HepG2 (cell line): Measurements from ENCODE around the gene TMEM271. TPM values are rescaled to one million over a fixed set of nuclear protein-coding genes. Genes with fewer than 3 reads are reported as not detected.

Source experiments
- ATAC-seq: fragments of 200-7000 bp; cut with Tn5 transposase; 3 replicates; pipeline ENCODE4 v1.9.1; 2020; ENCODE audit warnings: mild to moderate bottlenecking, moderate library complexity
- BruUV-seq: library from RNA; stranded (reverse); fragments of 400-500 nt; replicated peaks from 2 replicates; lab custom pipeline; 2021; lab: Mats Ljungman, UMichigan
- CTCF ChIA-PET: fragments of 300-600 bp; formaldehyde crosslinking; extraction: SDS; loops from one replicate; lab custom pipeline; 2021; ENCODE audit warnings: low total read pairs, inconsistent platforms, low intra/inter-chr PET ratio; lab: Yijun Ruan, JAX
- POLR2A ChIA-PET: fragments of 350-600 bp; sonication (Branson Sonifier 250); formaldehyde crosslinking; loops from one replicate; lab custom pipeline; 2020; ENCODE audit warnings: antibody characterized with exemption, inconsistent platforms; lab: Yijun Ruan, JAX
- DNase-seq: peaks from one replicate; pipeline ENCODE4 v3.0.0-alpha.2; 2015; ENCODE audit warnings: low spot score
- FAIRE-seq: peaks from 3 replicates; lab custom pipeline; 2011; peaks lifted over from hg19 to GRCh38; lab: Jason Lieb, UNC
- H2AFZ ChIP-seq: one replicate; pipeline ENCODE4 v1.6.1; 2011; ENCODE audit warnings: low read length, inconsistent platforms
- H3K27ac ChIP-seq: fragments of 300-600 bp; 3 replicates; pipeline ENCODE4 v1.8.0; 2011; ENCODE audit warnings: mixed run types, mild to moderate bottlenecking, mixed read lengths, low read length, inconsistent platforms; ENCODE audit not compliant: insufficient read depth; ENCODE audit errors: extremely low read length
- H3K27me3 ChIP-seq, 2 experiments: fragments of 200-600 bp in 1 of 2; 2 replicates in 1 of 2; 3 replicates in 1 of 2; pipeline versions ENCODE4 v1.6.0 to v1.8.0; 2011; ENCODE audit warnings: low read length in 2 of 2, mild to moderate bottlenecking in 2 of 2, moderate library complexity in 2 of 2, inconsistent platforms in 1 of 2; ENCODE audit not compliant: insufficient read depth in 2 of 2, control insufficient read depth in 1 of 2
- H3K36me3 ChIP-seq, 2 experiments: fragments of 200-600 bp in 1 of 2; replicated peaks in 1 of 2; 2 replicates in 1 of 2; 3 replicates in 1 of 2; pipeline versions ENCODE4 v1.5.1 to v1.8.0; 2011; ENCODE audit warnings: low read length in 2 of 2, inconsistent platforms in 1 of 2; ENCODE audit not compliant: insufficient read depth in 2 of 2, control insufficient read depth in 1 of 2
- H3K4me1 ChIP-seq: 2 replicates; pipeline ENCODE4 v1.5.1; 2012; ENCODE audit warnings: low read length, inconsistent platforms; ENCODE audit not compliant: insufficient read depth
- H3K4me2 ChIP-seq: 2 replicates; pipeline ENCODE4 v1.6.0; 2011; ENCODE audit warnings: low read depth, low read length, inconsistent platforms
- H3K4me3 ChIP-seq, 3 experiments: fragments of 200-600 bp in 1 of 3; sonication (generic), shearing (Covaris generic) in 1 of 3; replicated peaks in 1 of 3; 2 replicates each; pipeline ENCODE4 v1.5.1; 2011 to 2016; ENCODE audit warnings: low read length in 3 of 3, inconsistent platforms in 2 of 3, low read depth in 2 of 3, mild to moderate bottlenecking in 2 of 3, control low read depth in 1 of 3, mixed read lengths in 1 of 3; ENCODE audit not compliant: insufficient read depth in 1 of 3
- H3K79me2 ChIP-seq: one replicate; pipeline ENCODE4 v1.6.1; 2011; ENCODE audit warnings: low read length, inconsistent platforms; ENCODE audit not compliant: insufficient read depth
- H3K9ac ChIP-seq: 2 replicates; pipeline ENCODE4 v1.6.0; 2011; ENCODE audit warnings: mild to moderate bottlenecking, low read depth, low read length, inconsistent platforms; ENCODE audit not compliant: insufficient read depth
- H3K9me3 ChIP-seq: 2 replicates; pipeline ENCODE4 v1.5.1; 2012; ENCODE audit warnings: mild to moderate bottlenecking, low read length
- H4K20me1 ChIP-seq: 2 replicates; pipeline ENCODE4 v1.6.0; 2011; ENCODE audit warnings: inconsistent platforms, mild to moderate bottlenecking, low read length, moderate library complexity; ENCODE audit not compliant: insufficient read depth
- ISX ChIP-seq: sonication (generic); formaldehyde crosslinking; conservative IDR thresholded peaks from 2 replicates; pipeline ENCODE4 v1.5.0; 2020; ENCODE audit warnings: missing genetic modification reagents
- POLR2AphosphoS5 ChIP-seq: IDR thresholded peaks from 2 replicates; pipeline ENCODE4 v1.6.1; 2012; ENCODE audit warnings: low read depth, low read length
- SRSF4 ChIP-seq: fragments of 200-400 bp; formaldehyde crosslinking; IDR thresholded peaks from one replicate; pipeline ENCODE4 v1.6.1; 2018; ENCODE audit warnings: mild to moderate bottlenecking, low read depth, low read length, moderate library complexity; ENCODE audit not compliant: poor library complexity, severe bottlenecking
- SRY ChIP-seq: sonication (generic); formaldehyde crosslinking; IDR thresholded peaks from 2 replicates; pipeline ENCODE4 v1.8.0; 2022; ENCODE audit warnings: mild to moderate bottlenecking, missing genetic modification reagents
- TMF1 ChIP-seq: sonication (generic); formaldehyde crosslinking; IDR thresholded peaks from 2 replicates; pipeline ENCODE4 v1.8.1; 2022; ENCODE audit warnings: low read depth, missing genetic modification reagents
- ZMAT5 ChIP-seq: sonication (generic); formaldehyde crosslinking; IDR thresholded peaks from 2 replicates; pipeline ENCODE4 v1.5.0; 2020; ENCODE audit warnings: mild to moderate bottlenecking, low read depth, missing genetic modification reagents, borderline replicate concordance
- ZNF576 ChIP-seq: sonication (generic); formaldehyde crosslinking; IDR thresholded peaks from 2 replicates; pipeline ENCODE4 v1.4.0; 2020; ENCODE audit warnings: mild to moderate bottlenecking, missing genetic modification reagents
- ZNF609 ChIP-seq: sonication (generic); formaldehyde crosslinking; IDR thresholded peaks from 2 replicates; pipeline ENCODE4 v1.4.0; 2020; ENCODE audit warnings: mild to moderate bottlenecking, missing genetic modification reagents, borderline replicate concordance
- ZSCAN12 ChIP-seq: sonication (generic); formaldehyde crosslinking; IDR thresholded peaks from 2 replicates; pipeline ENCODE4 v1.9.0; 2021; ENCODE audit warnings: mild to moderate bottlenecking, missing genetic modification reagents
- WGBS: methylation state at CpG from one replicate; pipeline ENCODE4 v1.1.6; 2017; ENCODE audit warnings: low lambda C conversion rate; 5-methylcytosine and 5-hydroxymethylcytosine counted together
- in situ Hi-C: cut with HindIII; loops from 2 replicates; pipeline ENCODE4 v1.10.0; 2017; ENCODE audit warnings: low pct_unique_long_range_greater_than_20kb; ENCODE audit not compliant: extremely low pct_ligation_motif_present
- intact Hi-C: fragments of 100-400 bp; cut with micrococcal nuclease; formaldehyde crosslinking; loops from one replicate; pipeline ENCODE4 v1.10.0; 2022; ENCODE audit not compliant: unreplicated experiment
- polyA plus RNA-seq, 8 experiments: library from polyadenylated mRNA; depleted of rRNA in 3 of 8; stranded (reverse) in 7 of 8; unstranded in 1 of 8; fragments of >200 nt; fragmentation: Illumina TruSeq in 4 of 8; extraction: Trizol in 4 of 8; gene quantifications; 2 replicates each; pipeline versions ENCODE4 v1.2.1 to v1.2.3, GENCODE V29; 2011 to 2016; ENCODE audit warnings: low read depth in 4 of 8, missing spikeins in 1 of 8, mixed read lengths in 1 of 8; ENCODE audit not compliant: insufficient read depth in 1 of 8
- total RNA-seq, 5 experiments: library from RNA; depleted of rRNA; stranded (reverse); fragments of >200 nt; fragmentation: Illumina TruSeq; extraction: Trizol; gene quantifications; 2 replicates each; pipeline ENCODE4 v1.2.3, GENCODE V29; 2016; ENCODE audit warnings: low read depth in 1 of 5

TMEM271 gene
- total and polyA plus RNA-seq, 2 of the 13 experiments (the other 11 are each of a cell fraction or from before 2014, with no cell fraction given) = not detected

GRCh38 chr4:590313-590841, 14.3 kb upstream of the TMEM271 start:
- H3K27ac ChIP-seq = no peak overlapping the region
- FAIRE-seq (no peak), DNase-seq (no peak), ATAC-seq (no peak)
- POLR2A ChIA-PET = no interaction called here
- peaks cover 22% of the 10 kb centered on the region for H3K4me1 ChIP-seq
- H3K9me3 ChIP-seq = no peaks in the 10 kb centered on the region
- no TSS peak for BruUV-seq
- CTCF ChIA-PET = no interaction called here
- H4K20me1 ChIP-seq = no peaks in the 10 kb centered on the region
- no peak overlapping the region for H3K9ac ChIP-seq
- no peaks in the 10 kb centered on the region for H3K36me3 ChIP-seq
- intact Hi-C loops (no loop called here), in situ Hi-C loops (no loop called here)
- H3K4me2 ChIP-seq = no peak overlapping the region
- no peak for TF ChIP-seq SRSF4
- TF ChIP-seq ZNF576 (CRISPR knock-in tag) = no peak
- no peak for TF ChIP-seq SRY (CRISPR knock-in tag)
- no peak for TF ChIP-seq ZSCAN12 (CRISPR knock-in tag)
- no peak for TF ChIP-seq POLR2AphosphoS5
- no peak for TF ChIP-seq ZMAT5 (CRISPR knock-in tag)
- no peak for TF ChIP-seq ZNF609 (CRISPR knock-in tag)
- no peak for TF ChIP-seq ISX (CRISPR knock-in tag)
- TF ChIP-seq TMF1 (CRISPR knock-in tag) = no peak
- H3K27me3 ChIP-seq = peaks cover 4 to 34% of the 10 kb centered on the region in 2 experiments
- no peak overlapping the region for H2AFZ ChIP-seq
- no peaks in the 10 kb centered on the region for H3K79me2 ChIP-seq
- 20% methylated on average over 11 of the region's 12 CpGs for WGBS
- H3K4me3 ChIP-seq = no peak overlapping the region
